H1 (cell line): ENCODE data around the gene VIPR2. TPM values are rescaled to one million over a fixed set of nuclear protein-coding genes. Genes with fewer than 3 reads are reported as not detected.

ENCODE experiments used
- CTCF ChIA-PET: fragments of 300-600 bp; sonication (Branson Sonifier 250); formaldehyde crosslinking; loops from one replicate; lab custom pipeline; 2021; ENCODE audit not compliant: partially characterized antibody; lab: Charles Lee
- POLR2A ChIA-PET: fragments of 300-600 bp; sonication (Branson Sonifier 250); formaldehyde crosslinking; loops from one replicate; lab custom pipeline; 2021; ENCODE audit warnings: inconsistent platforms; ENCODE audit not compliant: partially characterized antibody; lab: Charles Lee
- DNase-seq, 2 experiments: peaks; one replicate each; pipeline versions ENCODE4 v3.0.0 to v3.0.0-alpha.2; 2010 to 2022; ENCODE audit warnings: low spot score in 2 of 2, low read depth in 1 of 2, mixed read lengths in 1 of 2
- FAIRE-seq: peaks from 2 replicates; lab custom pipeline; 2011; peaks lifted over from hg19 to GRCh38; lab: Jason Lieb, UNC
- H2AFZ ChIP-seq: 2 replicates; pipeline ENCODE4 v1.8.1; 2012; ENCODE audit warnings: low read length, inconsistent platforms
- H2AK5ac ChIP-seq: 2 replicates; pipeline ENCODE4 v1.6.1; 2013; ENCODE audit warnings: low read depth, low read length
- H2BK120ac ChIP-seq: replicated peaks from 2 replicates; pipeline ENCODE3; 2013; ENCODE audit warnings: low read depth, low read length, inconsistent platforms
- H2BK12ac ChIP-seq: 2 replicates; pipeline ENCODE4 v1.6.1; 2013; ENCODE audit warnings: low read depth, low read length
- H2BK15ac ChIP-seq: 2 replicates; pipeline ENCODE4 v1.6.1; 2013; ENCODE audit warnings: low read length
- H2BK20ac ChIP-seq: 2 replicates; pipeline ENCODE4 v1.6.1; 2013; ENCODE audit warnings: low read length
- H2BK5ac ChIP-seq: 2 replicates; pipeline ENCODE4 v1.6.1; 2013; ENCODE audit warnings: low read depth, low read length
- H3K14ac ChIP-seq: 2 replicates; pipeline ENCODE4 v1.6.1; 2013; ENCODE audit warnings: inconsistent platforms; ENCODE audit not compliant: insufficient read length
- H3K18ac ChIP-seq: 2 replicates; pipeline ENCODE4 v1.6.1; 2013; ENCODE audit warnings: low read length; ENCODE audit errors: extremely low read depth
- H3K23ac ChIP-seq: 2 replicates; pipeline ENCODE4 v1.6.1; 2013; ENCODE audit warnings: inconsistent platforms; ENCODE audit not compliant: insufficient read length
- H3K23me2 ChIP-seq: 2 replicates; pipeline ENCODE4 v1.6.1; 2013; ENCODE audit warnings: low read depth, low read length
- H3K27ac ChIP-seq: 2 replicates; pipeline ENCODE4 v1.6.1; 2011; ENCODE audit warnings: low read depth, low read length, inconsistent platforms
- H3K27me3 ChIP-seq, 4 experiments: replicated peaks in 1 of 4; 1 replicate in 1 of 4; 2 replicates in 3 of 4; pipeline versions ENCODE4 v1.6.1 to v1.8.1; 2011 to 2013; ENCODE audit warnings: low read length in 3 of 4, mild to moderate bottlenecking in 3 of 4, inconsistent platforms in 2 of 4, mixed read lengths in 2 of 4, moderate library complexity in 1 of 4; ENCODE audit not compliant: control insufficient read depth in 3 of 4, insufficient read depth in 3 of 4; ENCODE audit errors: extremely low read depth in 1 of 4
- H3K36me3 ChIP-seq, 4 experiments: 2 replicates each; pipeline versions ENCODE4 v1.6.1 to v1.8.1; 2011 to 2013; ENCODE audit warnings: mild to moderate bottlenecking in 4 of 4, low read length in 3 of 4, moderate library complexity in 2 of 4, control low read depth in 1 of 4, inconsistent platforms in 1 of 4; ENCODE audit not compliant: insufficient read depth in 4 of 4, control insufficient read depth in 2 of 4
- H3K4ac ChIP-seq: replicated peaks from 2 replicates; pipeline ENCODE3; 2013; ENCODE audit warnings: low read length, low read depth, mixed read lengths, inconsistent platforms; ENCODE audit not compliant: insufficient read length
- H3K4me1 ChIP-seq, 4 experiments: replicated peaks in 1 of 4; 1 replicate in 1 of 4; 2 replicates in 3 of 4; pipeline versions ENCODE4 v1.6.1 to v1.8.1; 2011 to 2013; ENCODE audit warnings: low read length in 3 of 4, inconsistent platforms in 2 of 4, mixed read lengths in 1 of 4; ENCODE audit not compliant: insufficient read depth in 4 of 4, control insufficient read depth in 3 of 4
- H3K4me2 ChIP-seq, 2 experiments: 2 replicates each; pipeline versions ENCODE4 v1.6.1 to v1.8.1; 2011 to 2013; ENCODE audit warnings: low read depth in 2 of 2, low read length in 2 of 2, control low read depth in 1 of 2, inconsistent platforms in 1 of 2, mild to moderate bottlenecking in 1 of 2; ENCODE audit not compliant: insufficient read depth in 1 of 2
- H3K4me3 ChIP-seq, 4 experiments: fragments of 200-600, 300-600 bp in 1 of 4; sonication (generic), shearing (Covaris generic), sonication (Bioruptor Twin) in 1 of 4; 2 replicates each; pipeline versions ENCODE4 v1.5.1 to v1.8.1; 2011 to 2016; ENCODE audit warnings: low read length in 4 of 4, low read depth in 3 of 4, control low read depth in 2 of 4, inconsistent platforms in 2 of 4, mild to moderate bottlenecking in 2 of 4, mixed read lengths in 1 of 4, moderate library complexity in 1 of 4; ENCODE audit not compliant: insufficient read depth in 2 of 4; ENCODE audit errors: extremely low read depth in 1 of 4
- H3K56ac ChIP-seq: replicated peaks from 2 replicates; pipeline ENCODE3; 2013; ENCODE audit warnings: low read depth, mild to moderate bottlenecking, mixed read lengths, low read length, inconsistent platforms; ENCODE audit not compliant: insufficient read length
- H3K79me1 ChIP-seq: 2 replicates; pipeline ENCODE4 v1.6.1; 2013; ENCODE audit warnings: low read depth, low read length, control low read depth
- H3K79me2 ChIP-seq, 2 experiments: 2 replicates each; pipeline versions ENCODE4 v1.6.1 to v1.8.1; 2012 to 2013; ENCODE audit warnings: low read length in 2 of 2, mild to moderate bottlenecking in 2 of 2, inconsistent platforms in 1 of 2; ENCODE audit not compliant: insufficient read depth in 2 of 2, control insufficient read depth in 1 of 2
- H3K9ac ChIP-seq, 4 experiments: replicated peaks in 1 of 4; 1 replicate in 1 of 4; 2 replicates in 3 of 4; pipeline versions ENCODE4 v1.6.1 to v1.8.1; 2011 to 2013; ENCODE audit warnings: low read depth in 3 of 4, low read length in 3 of 4, control low read depth in 2 of 4, mild to moderate bottlenecking in 2 of 4, moderate library complexity in 2 of 4, inconsistent platforms in 1 of 4; ENCODE audit errors: extremely low read depth in 1 of 4
- H3K9me3 ChIP-seq, 2 experiments: 2 replicates each; pipeline versions ENCODE4 v1.6.1 to v1.8.1; 2012 to 2013; ENCODE audit warnings: mild to moderate bottlenecking in 2 of 2, moderate library complexity in 2 of 2, control low read depth in 1 of 2, inconsistent platforms in 1 of 2, low read depth in 1 of 2, low read length in 1 of 2, mixed read lengths in 1 of 2; ENCODE audit not compliant: insufficient read depth in 2 of 2
- H4K20me1 ChIP-seq, 2 experiments: replicated peaks in 1 of 2; 2 replicates each; pipeline versions ENCODE3 to v1.8.1; 2011 to 2013; ENCODE audit warnings: inconsistent platforms in 2 of 2, low read length in 2 of 2, mild to moderate bottlenecking in 1 of 2; ENCODE audit not compliant: insufficient read depth in 2 of 2, control insufficient read depth in 1 of 2
- H4K5ac ChIP-seq: 2 replicates; pipeline ENCODE4 v1.6.1; 2013; ENCODE audit warnings: low read length, low read depth, mixed read lengths, inconsistent platforms; ENCODE audit not compliant: insufficient read length
- H4K8ac ChIP-seq: 2 replicates; pipeline ENCODE4 v1.8.0; 2013; ENCODE audit warnings: mild to moderate bottlenecking, moderate library complexity, low read length, inconsistent platforms; ENCODE audit not compliant: insufficient read depth; ENCODE audit errors: extremely low read depth
- H4K91ac ChIP-seq: replicated peaks from 2 replicates; pipeline ENCODE3; 2013; ENCODE audit warnings: low read length, mixed read lengths, inconsistent platforms; ENCODE audit not compliant: insufficient read length
- CBX5 ChIP-seq: fragments of 300-800, 300-1000 bp; sonication (generic); IDR thresholded peaks from 2 replicates; pipeline ENCODE4 v1.7.1; 2016; ENCODE audit warnings: antibody characterized with exemption, low read length, low read depth
- WGBS, 2 experiments: shearing (Covaris generic) in 1 of 2; methylation state at CpG; one replicate each; pipeline versions ENCODE4 v1.1.6 to v1.1.7; 2013 to 2015; ENCODE audit warnings: low lambda C conversion rate in 2 of 2, mixed read lengths in 2 of 2, inconsistent platforms in 1 of 2, low coverage in 1 of 2, missing lambda C conversion rate in 1 of 2; ENCODE audit not compliant: insufficient replicate concordance in 2 of 2, insufficient coverage in 1 of 2, insufficient read length in 1 of 2; ENCODE audit errors: extremely low coverage in 1 of 2, missing lambda C conversion rate in 1 of 2; 5-methylcytosine and 5-hydroxymethylcytosine counted together
- polyA plus RNA-seq, 7 experiments: library from polyadenylated mRNA; depleted of rRNA in 3 of 7; stranded (reverse) in 5 of 7; unstranded in 2 of 7; fragments of >200 nt in 5 of 7; fragments of 200-250 nt in 2 of 7; gene quantifications; 1 replicate in 5 of 7; 2 replicates in 1 of 7; 4 replicates in 1 of 7; pipeline versions ENCODE4 v1.2.1 to v1.2.3, GENCODE V29; 2011 to 2013; ENCODE audit warnings: missing spikeins in 2 of 7, mixed read lengths in 2 of 7
- total RNA-seq: library from RNA; stranded (reverse); fragmentation: NEBNext Ultra II Directional; extraction: Animal tissue kit (Norgen Biotek cat#: 25700); gene quantifications from 2 replicates; pipeline ENCODE4 v1.2.1, GENCODE V29; 2021

The VIPR2 gene
- total and polyA plus RNA-seq, 2 of the 8 experiments (the other 6 are each of a cell fraction or from before 2014, with no cell fraction given): 2.4 to 6.3 TPM

DNA sequence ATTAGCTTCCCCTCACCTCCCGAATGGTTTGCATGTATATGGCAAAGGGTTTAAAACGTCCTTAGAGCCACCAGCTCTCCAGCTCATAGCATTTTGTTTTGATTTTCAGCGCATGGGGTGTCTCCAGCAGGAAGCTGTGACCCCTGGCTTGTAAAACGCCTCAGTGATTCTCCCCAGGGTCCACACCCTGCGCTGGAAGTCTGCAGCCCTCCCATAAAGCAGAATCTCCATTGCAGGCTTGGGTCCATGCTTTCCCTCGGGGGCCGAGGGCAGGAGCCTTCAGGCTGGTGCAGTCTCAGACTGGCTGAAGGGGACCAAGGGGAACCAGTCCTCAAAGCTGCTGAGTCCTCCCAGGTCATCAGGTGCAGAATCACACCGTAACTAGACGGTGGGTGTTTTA is 109.7 kb downstream of the VIPR2 start:
- H2BK15ac ChIP-seq: no peak overlapping the region
- H4K91ac ChIP-seq: no peak overlapping the region
- no peak overlapping the region for H3K4me2 ChIP-seq
- no peak overlapping the region for H2AFZ ChIP-seq
- WGBS, 2 experiments: 86% methylated on average over 9 of the region's 9 CpGs; no CpG with 5 or more reads in 1 of the 2 experiments
- H4K8ac ChIP-seq: no peak overlapping the region
- no peaks in the 10 kb centered on the region for H3K79me2 ChIP-seq
- peak in 1 of 2 experiments; percentile 35 for DNase-seq
- ChIA-PET POLR2A (no interaction called here), CTCF (no interaction called here)
- peaks cover 0 to 16% (median 10%) of the 10 kb centered on the region in 4 experiments; a peak in 5 of 7 replicates for H3K4me1 ChIP-seq
- no peak overlapping the region for H2BK12ac ChIP-seq
- H3K9me3 ChIP-seq: no peaks in the 10 kb centered on the region
- no peak overlapping the region for H3K18ac ChIP-seq
- no peak overlapping the region for H2BK20ac ChIP-seq
- H3K4me3 ChIP-seq: no peak overlapping the region
- H3K27me3 ChIP-seq: peaks cover 0 to 3% (median 2%) of the 10 kb centered on the region in 4 experiments; a peak in 3 of 7 replicates
- H3K36me3 ChIP-seq: no peaks in the 10 kb centered on the region; a peak in 1 of 8 replicates
- 0 out of 2 replicates have a peak overlapping the region, but pooled peaks have one; percentile 30 for H2BK5ac ChIP-seq
- no peak for FAIRE-seq
- no peak overlapping the region for H3K56ac ChIP-seq
- no peak overlapping the region for H2BK120ac ChIP-seq
- peaks cover 11% of the 10 kb centered on the region; the same call in 1 of the 2 replicates for H3K23me2 ChIP-seq
- H3K9ac ChIP-seq: no peak overlapping the region
- H4K5ac ChIP-seq: no peak overlapping the region
- H4K20me1 ChIP-seq: no peaks in the 10 kb centered on the region
- no peak overlapping the region for H3K23ac ChIP-seq
- H3K79me1 ChIP-seq: no peaks in the 10 kb centered on the region
- H3K14ac ChIP-seq: no peak overlapping the region
- no peak overlapping the region for H3K27ac ChIP-seq
- H2AK5ac ChIP-seq: no peak overlapping the region
- TF ChIP-seq CBX5: no peak
- H3K4ac ChIP-seq: no peak overlapping the region
